Subcutaneous abdominal adipose tissue (tissue), 5 donors: ENCODE data around the gene TRMO.

Experiments
- H3K27ac ChIP-seq: one replicate; pipeline ENCODE4 v1.7.0; 2013; ENCODE audit warnings: low read depth, mild to moderate bottlenecking, inconsistent platforms, low read length, moderate library complexity
- H3K27me3 ChIP-seq, 5 donors: one replicate each; pipeline ENCODE4 v1.7.0; 2013; ENCODE audit warnings: low read length in 5 of 5, inconsistent platforms in 1 of 5; ENCODE audit not compliant: control insufficient read depth in 5 of 5, insufficient read depth in 4 of 5
- H3K36me3 ChIP-seq, 5 donors: one replicate each; pipeline ENCODE4 v1.7.0; 2013; ENCODE audit warnings: low read length in 5 of 5; ENCODE audit not compliant: control insufficient read depth in 5 of 5, insufficient read depth in 5 of 5
- H3K4me1 ChIP-seq, 5 donors: one replicate each; pipeline ENCODE4 v1.7.0; 2013; ENCODE audit warnings: low read length in 5 of 5, mild to moderate bottlenecking in 3 of 5, moderate library complexity in 1 of 5; ENCODE audit not compliant: control insufficient read depth in 5 of 5, insufficient read depth in 5 of 5
- H3K4me3 ChIP-seq, 5 donors: one replicate each; pipeline ENCODE4 v1.7.0; 2013; ENCODE audit warnings: low read length in 5 of 5, low read depth in 1 of 5
- H3K9ac ChIP-seq, 5 donors: one replicate each; pipeline ENCODE4 v1.7.0; 2013; ENCODE audit warnings: low read length in 5 of 5, mild to moderate bottlenecking in 4 of 5, moderate library complexity in 3 of 5
- H3K9me3 ChIP-seq, 5 donors: one replicate each; pipeline ENCODE4 v1.7.0; 2013; ENCODE audit warnings: low read length in 5 of 5; ENCODE audit not compliant: control insufficient read depth in 5 of 5
- donor health status: healthy.
- donor health status: healthy.
- donor health status: healthy.
- donor health status: healthy.
- donor health status: healthy.

The TRMO gene

DNA sequence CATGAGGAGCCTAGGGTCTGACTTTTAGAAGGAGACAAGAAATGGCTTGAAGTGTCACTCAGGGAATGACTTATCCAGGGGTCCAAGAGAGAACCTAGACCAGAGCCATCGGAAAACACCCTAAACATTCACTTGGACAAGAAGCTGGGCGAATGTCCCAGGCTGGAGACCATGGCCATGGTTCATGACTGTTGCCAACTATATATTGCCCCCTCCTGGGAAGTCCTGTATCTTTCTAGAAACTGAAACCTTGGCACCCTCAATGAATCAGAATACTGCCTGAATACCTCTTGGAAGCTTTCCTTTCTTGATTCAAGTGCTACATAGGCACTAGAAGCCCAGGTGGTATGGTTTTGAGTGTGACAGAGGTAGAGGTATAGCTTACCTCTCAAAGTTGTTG is 29.9 kb downstream of the TRMO start:
- Histone ChIP-seq H3K4me3 (no peak overlapping the region), H3K9ac (no peak overlapping the region), H3K9me3 (peaks cover 0 to 7% (median 5%) of the 10 kb centered on the region in 5 donors), H3K4me1 (peaks cover 0 to 25% (median 22%) of the 10 kb centered on the region in 5 donors), H3K27me3 (no peaks in the 10 kb centered on the region), H3K27ac (no peak overlapping the region), H3K36me3 (peaks cover 0 to 2% (median 0%) of the 10 kb centered on the region in 5 donors)

DNA sequence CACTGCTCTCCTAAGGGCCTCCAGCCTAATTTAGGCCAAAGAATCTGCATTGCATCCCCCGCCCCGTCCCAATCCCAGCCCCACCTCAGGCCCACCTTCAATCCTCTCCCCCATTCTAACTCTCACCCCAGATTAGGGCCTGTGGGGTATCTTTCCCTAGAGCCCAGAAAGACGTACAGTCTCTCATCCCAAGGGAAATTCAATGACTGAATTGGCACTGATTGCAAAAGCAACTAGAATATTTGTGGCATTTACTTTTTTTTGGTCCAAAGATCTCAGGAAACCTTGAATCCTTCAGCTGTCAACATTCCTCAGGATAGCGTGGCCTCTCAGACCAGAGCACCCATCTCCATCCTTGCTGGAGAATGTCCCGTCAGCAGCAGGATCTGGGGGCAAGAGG is 30.6 kb downstream of the TRMO start:
- Histone ChIP-seq H3K27ac (no peak overlapping the region), H3K4me1 (peaks cover 0 to 25% (median 22%) of the 10 kb centered on the region in 5 donors), H3K36me3 (peaks cover 0 to 2% (median 0%) of the 10 kb centered on the region in 5 donors), H3K4me3 (no peak overlapping the region), H3K9ac (no peak overlapping the region), H3K27me3 (no peaks in the 10 kb centered on the region), H3K9me3 (peaks cover 0 to 7% (median 5%) of the 10 kb centered on the region in 5 donors)

DNA sequence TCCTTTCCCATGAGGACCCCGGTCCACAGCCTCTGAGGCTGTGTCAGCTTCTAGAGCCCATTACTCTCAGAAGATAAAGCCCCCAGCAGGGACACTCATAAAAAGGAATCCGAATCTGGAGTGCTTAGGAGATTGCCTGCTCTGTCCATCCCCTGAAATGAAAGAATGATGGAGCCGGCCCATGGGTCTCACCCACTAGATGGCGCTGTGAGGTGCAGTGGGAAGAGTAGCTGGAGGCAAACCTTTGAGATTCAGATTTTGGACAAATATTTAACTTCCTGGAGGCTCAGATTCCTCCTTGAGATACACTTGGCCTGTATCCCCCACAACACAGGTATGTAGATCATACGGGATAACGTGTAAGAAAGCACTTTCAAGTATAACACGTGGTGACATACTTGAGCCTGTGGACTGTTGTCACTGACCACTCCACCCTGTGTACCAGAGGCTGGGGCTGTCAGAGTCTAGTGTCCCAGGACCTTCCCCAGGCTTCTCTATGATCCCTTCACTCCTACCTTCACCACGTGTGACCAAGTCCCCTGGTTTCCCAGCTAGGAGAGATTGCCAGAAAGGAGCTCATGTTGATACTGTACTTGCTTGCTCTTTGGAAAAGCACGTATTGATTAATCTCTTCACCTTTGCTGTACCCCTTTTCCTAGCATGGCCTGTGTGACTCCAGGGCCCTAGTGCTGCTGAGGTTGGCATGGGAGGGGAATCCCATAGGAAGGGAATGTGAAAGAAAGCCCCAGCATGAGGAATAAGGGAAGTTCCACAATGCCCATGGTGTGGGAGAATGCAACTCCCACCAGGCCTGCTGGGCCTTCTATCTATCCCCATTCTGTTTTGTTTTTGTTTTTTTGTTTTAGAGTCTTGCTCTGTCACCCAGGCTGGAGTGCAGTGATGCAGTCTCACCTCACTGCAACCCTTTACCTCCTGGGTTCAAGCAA is 32.1 kb downstream of the TRMO start:
- Histone ChIP-seq H3K27me3 (no peaks in the 10 kb centered on the region), H3K9ac (no peak overlapping the region), H3K9me3 (peaks cover 0 to 7% (median 5%) of the 10 kb centered on the region in 5 donors), H3K36me3 (no peaks in the 10 kb centered on the region), H3K4me1 (peaks cover 0 to 25% (median 22%) of the 10 kb centered on the region in 5 donors), H3K27ac (no peak overlapping the region), H3K4me3 (no peak overlapping the region)

DNA sequence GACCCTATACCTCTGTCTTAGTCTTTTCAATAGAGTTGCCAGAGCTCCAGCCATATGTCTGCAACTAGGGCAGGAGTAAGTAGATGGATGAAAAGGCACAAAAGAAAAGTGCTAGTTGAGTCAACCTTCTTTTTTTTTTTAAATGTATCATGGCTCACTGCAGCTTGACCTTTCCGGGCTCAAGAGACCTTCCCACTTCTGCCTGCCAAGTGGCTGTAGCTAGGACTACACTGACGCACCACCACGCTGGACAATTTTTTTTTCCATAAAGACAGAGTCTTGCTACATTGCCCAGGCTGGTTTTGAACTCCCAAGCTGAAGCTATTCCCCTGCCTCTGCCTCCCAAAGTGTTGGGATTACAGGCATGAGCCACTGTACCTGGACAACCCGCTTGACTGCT is 42.0 kb downstream of the TRMO start:
- no peaks in the 10 kb centered on the region for H3K36me3 ChIP-seq
- no peak overlapping the region for H3K4me3 ChIP-seq
- H3K9ac ChIP-seq = no peak overlapping the region
- no peak overlapping the region for H3K27ac ChIP-seq
- peaks cover 9 to 23% (median 18%) of the 10 kb centered on the region in 5 donors for H3K4me1 ChIP-seq
- no peaks in the 10 kb centered on the region for H3K9me3 ChIP-seq
- H3K27me3 ChIP-seq = no peaks in the 10 kb centered on the region

DNA sequence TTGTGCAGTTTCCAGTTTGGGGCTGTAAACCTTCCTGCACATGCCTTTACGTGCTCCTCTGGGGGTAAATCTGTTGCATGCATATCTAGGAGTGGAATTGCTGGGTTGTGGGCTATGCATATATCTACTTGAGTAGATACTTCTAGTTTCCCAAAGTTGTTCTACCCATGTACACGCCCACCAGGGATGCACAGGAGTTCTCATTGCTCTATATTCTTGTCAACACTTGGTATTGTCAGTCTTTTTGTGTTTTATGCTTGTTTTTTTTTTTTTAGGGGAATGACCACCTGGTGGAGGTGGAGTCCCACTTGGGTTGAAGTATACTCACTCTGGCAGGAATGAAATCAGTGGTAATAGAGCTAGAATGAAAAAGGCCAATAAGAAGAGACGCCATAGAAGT is 46.2 kb downstream of the TRMO start:
- Histone ChIP-seq H3K36me3 (no peaks in the 10 kb centered on the region), H3K9me3 (no peaks in the 10 kb centered on the region), H3K4me3 (no peak overlapping the region), H3K4me1 (peaks cover 9 to 23% (median 18%) of the 10 kb centered on the region in 5 donors), H3K9ac (no peak overlapping the region), H3K27me3 (no peaks in the 10 kb centered on the region), H3K27ac (no peak overlapping the region)

DNA sequence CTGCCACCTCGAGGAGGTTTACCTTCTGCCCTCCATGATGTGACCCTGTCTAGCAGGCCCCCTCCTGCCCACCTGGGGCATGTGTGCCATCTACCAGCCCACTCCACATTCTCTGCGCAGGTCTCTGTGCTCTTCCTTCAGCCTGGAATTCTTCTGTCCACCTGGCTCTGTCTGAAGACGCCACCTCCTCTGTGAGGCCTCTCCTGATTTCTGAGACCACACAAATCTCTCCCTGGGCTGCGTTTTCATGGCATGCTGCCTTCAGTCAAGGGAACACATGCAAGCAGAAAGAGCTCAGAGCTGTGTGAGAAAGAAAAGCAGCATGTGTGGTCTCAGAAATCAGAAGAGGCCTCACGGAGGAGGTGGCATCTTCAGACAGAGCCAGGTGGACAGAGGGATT is 47.2 kb downstream of the TRMO start:
- Histone ChIP-seq H3K4me1 (peaks cover 9 to 22% (median 14%) of the 10 kb centered on the region in 5 donors), H3K36me3 (no peaks in the 10 kb centered on the region), H3K9ac (no peak overlapping the region), H3K4me3 (no peak overlapping the region), H3K27me3 (no peaks in the 10 kb centered on the region), H3K27ac (no peak overlapping the region), H3K9me3 (no peaks in the 10 kb centered on the region)

DNA sequence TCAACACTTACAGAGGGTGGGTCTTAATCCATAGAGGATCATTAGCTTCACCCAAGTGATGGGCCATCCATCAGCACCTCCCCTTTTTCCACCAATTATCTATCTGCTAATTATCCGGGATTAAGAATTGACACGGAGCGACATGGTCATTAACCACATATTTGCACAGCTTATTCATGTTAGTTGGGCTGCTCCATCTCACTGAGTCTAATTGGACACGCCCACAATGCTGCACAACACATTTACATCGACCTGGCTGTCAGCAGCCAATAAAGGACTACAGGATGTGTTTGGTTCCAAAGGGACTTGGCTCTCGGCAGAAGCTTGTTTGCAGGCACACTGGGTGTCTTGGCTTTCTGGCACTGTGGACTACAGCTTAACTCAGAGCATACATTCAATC is 47.7 kb downstream of the TRMO start:
- peaks cover 9 to 19% (median 13%) of the 10 kb centered on the region in 5 donors for H3K4me1 ChIP-seq
- no peak overlapping the region for H3K27ac ChIP-seq
- no peak overlapping the region for H3K4me3 ChIP-seq

DNA sequence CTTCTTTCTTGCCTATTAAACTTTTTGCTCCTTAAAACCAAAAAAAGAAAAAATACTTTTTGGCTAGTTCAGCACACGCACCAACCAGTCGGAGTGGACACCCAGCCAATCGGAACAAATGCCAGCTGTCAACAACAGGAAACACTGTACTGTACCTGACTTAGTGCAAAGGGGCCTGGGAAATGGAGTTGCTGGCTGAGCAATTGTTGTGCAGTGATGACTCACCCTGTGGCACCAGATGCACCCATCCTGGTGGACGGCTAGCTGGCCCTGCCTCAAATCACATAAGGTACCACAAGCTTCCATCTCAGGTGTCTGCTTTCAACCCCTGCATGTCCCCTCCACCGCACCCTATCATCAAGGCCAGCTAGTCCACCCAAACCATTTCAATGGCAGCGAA is 48.4 kb downstream of the TRMO start:
- H3K27ac ChIP-seq = no peak overlapping the region
- peaks cover 9 to 19% (median 13%) of the 10 kb centered on the region in 5 donors for H3K4me1 ChIP-seq
- H3K4me3 ChIP-seq = no peak overlapping the region
- no peaks in the 10 kb centered on the region for H3K36me3 ChIP-seq
- no peaks in the 10 kb centered on the region for H3K27me3 ChIP-seq
- H3K9ac ChIP-seq = no peak overlapping the region
- no peaks in the 10 kb centered on the region for H3K9me3 ChIP-seq

More for the DNA sequence above, 47.7 kb downstream of the TRMO start:
- no peaks in the 10 kb centered on the region for H3K27me3 ChIP-seq
- H3K9ac ChIP-seq = no peak overlapping the region
- H3K36me3 ChIP-seq = no peaks in the 10 kb centered on the region
- no peaks in the 10 kb centered on the region for H3K9me3 ChIP-seq

DNA sequence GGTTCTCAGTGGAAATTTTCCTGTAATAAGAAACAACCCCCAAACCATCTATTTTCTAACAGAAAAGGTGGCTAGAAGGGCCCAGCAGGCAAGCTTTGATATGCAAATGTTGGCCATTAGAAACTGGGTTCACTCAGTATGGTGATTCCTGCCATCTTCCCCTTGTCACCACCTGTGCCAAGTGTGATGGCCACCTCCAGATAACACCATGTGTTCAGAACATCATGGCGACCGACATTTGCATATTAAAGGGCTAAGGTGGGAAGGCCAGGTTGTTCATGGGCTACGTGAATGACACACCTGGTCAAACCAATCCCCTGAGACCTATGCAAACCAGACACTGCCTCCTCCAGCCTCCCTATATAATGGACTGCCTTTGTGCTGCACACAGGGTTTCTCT is 48.9 kb downstream of the TRMO start:
- no peak overlapping the region for H3K9ac ChIP-seq
- H3K9me3 ChIP-seq = no peaks in the 10 kb centered on the region
- H3K27ac ChIP-seq = no peak overlapping the region
- no peaks in the 10 kb centered on the region for H3K36me3 ChIP-seq
- H3K27me3 ChIP-seq = no peaks in the 10 kb centered on the region
- H3K4me1 ChIP-seq = peaks cover 9 to 19% (median 13%) of the 10 kb centered on the region in 5 donors
- H3K4me3 ChIP-seq = no peak overlapping the region

DNA sequence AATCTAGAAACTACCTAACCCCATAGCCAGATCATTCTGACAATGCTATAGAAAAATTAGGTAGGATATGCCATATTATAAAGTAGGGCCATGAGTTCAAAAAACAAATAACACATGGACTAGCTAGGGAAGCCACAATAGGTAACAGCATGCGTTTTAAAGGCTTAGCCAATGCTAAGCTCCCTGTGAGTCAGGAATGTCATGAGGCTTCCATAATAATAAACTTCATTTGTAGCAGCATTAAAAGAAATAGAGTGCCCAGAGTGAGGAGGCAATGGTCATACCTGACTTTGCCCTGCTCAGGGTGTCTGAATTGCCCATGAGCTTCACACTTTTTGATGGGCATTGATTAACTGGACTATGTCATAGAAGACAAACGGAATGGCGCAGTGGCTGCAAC is 53.4 kb downstream of the TRMO start:
- H3K27me3 ChIP-seq = no peaks in the 10 kb centered on the region
- no peak overlapping the region for H3K27ac ChIP-seq
- no peaks in the 10 kb centered on the region for H3K4me1 ChIP-seq
- peaks cover 0 to 16% (median 6%) of the 10 kb centered on the region in 5 donors for H3K9me3 ChIP-seq
- no peak overlapping the region for H3K9ac ChIP-seq
- H3K4me3 ChIP-seq = no peak overlapping the region
- H3K36me3 ChIP-seq = no peaks in the 10 kb centered on the region
